Activated T-helper 1 cell treated with anti-CD3 and anti-CD28 coated beads, Interleukin-12 subunit alpha, Interleukin-12 subunit beta, Interleukin-2, Interleukin-4 antibody, amounts not matched to agents 30 ng/mL and 10 ng/mL and 1 ng/mL, durations not matched to agents 14 hours and 24 hours and 36 hours (primary cell): ENCODE measurements around the gene SARDH. TPM values are rescaled to one million over a fixed set of nuclear protein-coding genes. Genes with fewer than 3 reads are reported as not detected.

Experiments used
- DNase-seq: peaks from one replicate; pipeline ENCODE4 v3.0.0; 2021; ENCODE audit warnings: low spot score
- H3K27ac Mint-ChIP-seq: one replicate; pipeline ENCODE4 v1.8.0; 2021; ENCODE audit warnings: mild to moderate bottlenecking, mixed read lengths
- H3K27me3 Mint-ChIP-seq: one replicate; pipeline ENCODE4 v1.8.0; 2022; ENCODE audit warnings: mild to moderate bottlenecking, moderate library complexity, mixed read lengths; ENCODE audit not compliant: insufficient read depth
- H3K36me3 Mint-ChIP-seq: one replicate; pipeline ENCODE4 v1.8.0; 2021; ENCODE audit warnings: low read depth, mixed read lengths
- H3K4me1 Mint-ChIP-seq: one replicate; pipeline ENCODE4 v1.8.0; 2021; ENCODE audit warnings: low read depth, mixed read lengths
- H3K4me3 Mint-ChIP-seq: one replicate; pipeline ENCODE4 v1.8.0; 2021; ENCODE audit warnings: mild to moderate bottlenecking, moderate library complexity, mixed read lengths
- H3K9me3 Mint-ChIP-seq: one replicate; pipeline ENCODE4 v1.8.0; 2021; ENCODE audit warnings: mixed read lengths
- intact Hi-C: fragments of 100-400 bp; cut with micrococcal nuclease; formaldehyde crosslinking; loops from one replicate; pipeline ENCODE4 v1.15.1; 2024
- total RNA-seq: library from RNA; stranded (reverse); gene quantifications from 2 replicates; pipeline ENCODE4 v1.2.3, GENCODE V29; 2022

SARDH gene
- total RNA-seq, 1 donor from 2014 or later = 0.60 TPM

DNA sequence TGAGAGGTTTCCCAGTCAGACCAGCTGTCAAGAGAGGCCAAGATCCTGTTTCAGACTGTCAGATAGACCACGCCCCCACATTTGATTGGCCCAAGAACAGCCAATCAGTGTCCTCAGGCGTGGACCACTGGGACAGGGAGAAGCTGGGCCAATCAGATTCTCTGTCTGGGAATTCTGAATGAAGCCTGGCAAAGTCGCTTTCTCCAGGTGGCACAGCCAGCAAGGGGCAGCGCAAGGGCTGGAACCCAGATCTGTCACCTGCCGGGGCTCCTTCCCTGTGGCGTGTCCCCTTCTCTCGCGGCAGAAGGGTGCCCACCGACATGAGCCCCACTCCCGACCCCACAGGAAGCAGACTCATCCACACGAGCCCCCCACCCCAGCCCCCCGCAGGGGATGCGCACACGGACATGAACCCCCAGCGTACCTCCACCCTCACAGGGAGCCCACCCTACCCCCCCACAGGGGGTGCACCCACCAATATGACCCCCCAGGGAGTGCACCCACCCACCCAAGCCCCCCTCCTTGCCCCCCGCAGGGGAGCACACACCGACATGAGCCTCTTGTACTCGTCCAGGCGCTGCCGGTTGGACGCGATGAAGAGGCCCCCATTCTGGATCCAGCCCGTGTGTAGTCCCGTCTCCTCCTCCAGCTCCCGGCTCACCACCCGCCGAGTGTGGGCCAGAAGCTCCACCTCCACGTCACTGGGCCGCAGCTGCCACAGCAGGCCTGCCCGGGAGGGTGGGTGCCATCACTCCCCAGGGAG, 6.1 kb downstream of the SARDH start:
- Mint-ChIP-seq H3K4me1 (no peaks in the 10 kb centered on the region), H3K9me3 (no peaks in the 10 kb centered on the region), H3K27me3 (no peaks in the 10 kb centered on the region), H3K36me3 (no peaks in the 10 kb centered on the region), H3K27ac (no peak overlapping the region), H3K4me3 (no peak overlapping the region)
- intact Hi-C loops = no loop called here
- no peak for DNase-seq

DNA sequence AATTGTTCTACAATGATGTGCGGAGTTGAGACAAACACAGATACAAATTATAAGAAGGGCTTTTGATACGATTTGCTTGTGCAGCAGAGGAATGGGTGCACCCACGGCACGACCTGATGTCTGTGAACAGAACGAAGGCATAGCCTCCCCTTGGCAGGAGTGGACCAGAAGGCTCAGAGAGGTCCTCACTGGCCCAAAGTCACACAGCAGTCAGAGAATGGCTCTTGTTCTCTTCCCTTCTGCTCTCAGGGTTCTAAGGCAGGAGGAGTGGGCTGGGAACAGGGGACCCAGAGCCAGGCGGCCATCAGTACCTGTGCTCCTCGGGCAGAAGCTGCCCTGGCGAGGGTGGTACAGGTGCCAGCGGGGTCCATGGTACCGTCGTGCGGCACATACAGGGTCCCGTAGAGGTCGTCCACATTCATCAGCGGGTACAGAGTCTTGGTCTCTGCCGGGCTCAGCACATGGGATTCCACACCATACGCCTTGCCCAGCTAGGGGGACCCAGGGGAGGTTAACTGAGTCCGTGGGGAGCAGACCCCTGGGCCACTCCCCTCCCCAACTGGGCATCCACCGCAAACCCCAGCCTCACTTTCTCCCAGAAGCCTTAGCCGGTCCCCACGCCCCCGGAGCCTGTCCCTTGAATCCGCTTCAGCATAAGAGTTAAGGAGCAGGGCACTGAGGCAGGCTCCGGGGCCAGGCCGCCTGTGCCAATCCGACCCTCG, 7.0 kb downstream of the SARDH start:
- intact Hi-C loops = no loop called here
- no peaks in the 10 kb centered on the region for H3K4me1 Mint-ChIP-seq
- DNase-seq = no peak
- H3K27ac Mint-ChIP-seq = no peak overlapping the region
- no peaks in the 10 kb centered on the region for H3K36me3 Mint-ChIP-seq
- H3K9me3 Mint-ChIP-seq = no peaks in the 10 kb centered on the region
- H3K27me3 Mint-ChIP-seq = no peaks in the 10 kb centered on the region
- H3K4me3 Mint-ChIP-seq = no peak overlapping the region

DNA sequence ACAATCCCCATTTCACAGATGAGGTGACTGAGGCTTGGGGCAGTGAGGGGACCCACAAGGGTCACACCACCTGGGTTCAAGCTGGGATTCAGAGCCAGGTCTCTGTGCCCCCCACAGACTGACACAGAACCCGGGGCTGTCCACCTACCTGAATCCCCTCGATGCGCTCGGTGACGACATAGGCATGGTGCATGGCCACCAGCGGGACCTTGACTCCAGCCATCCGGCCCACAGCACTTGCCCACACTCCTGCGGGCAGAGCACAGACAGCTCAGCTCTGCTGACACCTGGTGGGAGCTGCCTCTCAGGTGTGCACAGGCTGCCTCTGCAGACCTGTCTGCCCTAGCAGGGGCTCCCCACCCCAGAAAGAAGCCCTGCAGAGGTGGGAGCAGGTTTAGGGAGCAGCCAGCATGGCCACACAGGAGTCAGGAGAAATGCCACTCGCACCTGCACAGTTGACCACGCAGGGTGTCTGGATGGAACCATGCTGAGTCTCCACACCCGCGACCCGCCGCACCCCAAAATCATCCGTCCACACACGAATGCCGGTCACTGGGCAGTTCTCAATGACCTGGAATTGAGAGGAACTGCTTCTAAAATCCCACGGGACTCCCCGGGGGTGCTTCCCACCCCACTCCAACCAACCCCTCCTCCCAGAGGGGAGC, 8.4 kb downstream of the SARDH start:
- Mint-ChIP-seq H3K27me3 (peaks cover 2% of the 10 kb centered on the region), H3K36me3 (no peaks in the 10 kb centered on the region), H3K4me3 (no peak overlapping the region), H3K4me1 (no peaks in the 10 kb centered on the region), H3K9me3 (no peaks in the 10 kb centered on the region), H3K27ac (no peak overlapping the region)
- intact Hi-C loops = loop anchor here (5.0 kb wide), 1 partner anchor 322 kb away; no protein-coding TSS in a partner anchor
- no peak for DNase-seq

DNA sequence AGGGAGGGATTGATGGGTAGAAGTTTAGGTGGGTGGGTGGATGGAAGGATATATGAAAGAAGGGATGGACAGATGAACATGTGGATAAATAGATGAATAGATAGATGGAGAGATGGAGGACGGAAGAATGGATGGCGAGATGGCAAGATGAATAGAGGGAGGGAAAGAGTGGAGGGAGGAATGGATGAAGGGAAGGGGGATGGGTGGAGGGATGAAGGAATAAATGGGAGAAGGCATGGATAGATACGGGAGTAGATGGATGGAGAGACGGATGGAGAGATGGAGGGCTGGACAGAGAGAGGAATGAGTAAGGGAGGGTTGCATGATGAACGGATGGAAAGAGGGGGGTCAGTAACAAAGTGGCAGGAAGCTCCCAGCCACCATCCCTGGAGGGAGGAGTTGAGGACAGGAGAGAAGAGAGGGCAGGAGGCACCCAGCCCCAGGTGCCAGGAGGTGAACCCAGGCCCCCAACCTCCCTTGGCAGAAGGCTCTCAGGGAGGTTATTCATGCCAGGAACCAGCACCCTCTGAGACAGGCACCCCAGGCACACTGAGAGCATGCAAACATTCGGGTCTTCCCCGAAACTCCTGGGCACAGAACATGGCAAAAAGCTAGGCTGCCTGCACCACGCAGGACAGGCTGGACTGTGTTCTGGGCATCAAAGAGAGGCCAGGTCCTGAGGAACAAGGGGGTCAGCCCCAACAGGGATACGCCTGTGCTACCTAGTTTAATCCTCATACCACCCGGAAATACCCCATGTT, 9.1 kb downstream of the SARDH start:
- no peak for DNase-seq
- intact Hi-C loops = loop anchor here (5.0 kb wide), 1 partner anchor 322 kb away; no protein-coding TSS in a partner anchor
- Mint-ChIP-seq H3K4me3 (no peak overlapping the region), H3K27ac (no peak overlapping the region), H3K9me3 (no peaks in the 10 kb centered on the region), H3K4me1 (no peaks in the 10 kb centered on the region), H3K36me3 (no peaks in the 10 kb centered on the region), H3K27me3 (peaks cover 4% of the 10 kb centered on the region)

DNA sequence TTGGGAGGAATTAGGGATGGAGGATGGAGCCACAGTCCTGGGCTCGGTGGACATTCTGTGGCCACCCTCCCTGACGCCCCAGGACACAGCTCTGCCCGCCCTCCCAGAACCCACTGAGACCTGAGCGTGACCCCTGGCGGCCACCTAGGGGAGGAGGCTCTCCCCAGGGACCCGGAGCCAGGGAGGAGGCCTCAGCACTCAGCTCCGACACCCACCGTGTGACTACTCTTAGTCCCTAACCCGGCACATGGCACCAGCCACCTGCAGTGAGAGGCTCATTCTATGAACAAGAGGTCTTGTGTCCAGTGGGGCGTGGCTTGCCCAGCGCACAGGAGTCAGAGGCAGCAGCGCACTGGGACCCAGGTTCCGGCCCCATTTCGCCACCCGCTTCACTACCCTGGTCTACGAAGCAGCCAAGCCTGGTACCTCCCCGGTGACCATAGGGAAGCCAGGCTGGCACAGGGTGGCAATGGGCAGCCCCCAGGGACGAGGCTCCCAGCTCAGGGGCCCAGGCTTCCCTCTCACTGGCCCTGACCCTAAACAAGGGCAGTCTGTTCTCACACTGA, 10.2 kb downstream of the SARDH start:
- Mint-ChIP-seq H3K27me3 (peaks cover 8% of the 10 kb centered on the region), H3K27ac (no peak overlapping the region), H3K9me3 (no peaks in the 10 kb centered on the region), H3K36me3 (no peaks in the 10 kb centered on the region), H3K4me3 (no peak overlapping the region), H3K4me1 (no peaks in the 10 kb centered on the region)
- DNase-seq = no peak
- intact Hi-C loops = loop anchor here (5.0 kb wide), 1 partner anchor 321 kb away; no protein-coding TSS in a partner anchor

DNA sequence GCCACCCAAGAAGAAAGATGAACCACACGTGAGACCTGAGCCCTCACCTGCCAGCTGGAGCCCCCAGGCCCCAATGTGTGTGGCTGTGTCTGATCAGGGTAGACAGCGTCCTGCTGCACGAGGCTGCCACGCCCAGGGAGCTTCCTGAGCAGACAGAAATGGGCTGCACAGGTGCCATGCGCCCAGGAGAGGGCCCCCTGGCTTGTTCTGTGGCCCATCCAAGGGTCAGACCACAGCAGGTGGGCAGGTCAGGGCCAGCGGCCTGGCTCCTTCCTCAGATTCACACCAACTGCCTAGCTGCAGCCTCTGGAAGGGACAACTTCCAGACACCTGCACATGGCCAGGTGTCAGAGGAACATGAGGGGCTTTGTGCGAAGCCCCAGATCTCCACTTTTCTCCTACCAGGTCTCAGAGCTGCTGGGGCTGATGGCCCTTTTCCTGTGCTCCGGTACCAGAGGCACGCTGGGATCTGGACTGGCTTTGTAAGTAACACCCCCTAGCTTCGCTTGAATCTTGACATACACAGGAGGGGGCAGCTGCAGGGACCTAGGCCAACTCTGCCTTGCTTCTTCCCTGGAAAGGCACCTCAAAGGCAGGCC, 10.8 kb downstream of the SARDH start:
- H3K9me3 Mint-ChIP-seq = no peaks in the 10 kb centered on the region
- H3K36me3 Mint-ChIP-seq = no peaks in the 10 kb centered on the region
- intact Hi-C loops = loop anchor here (5.0 kb wide), 1 partner anchor 320 kb away; no protein-coding TSS in a partner anchor
- DNase-seq = no peak
- H3K27me3 Mint-ChIP-seq = peaks cover 11% of the 10 kb centered on the region
- H3K27ac Mint-ChIP-seq = no peak overlapping the region
- no peaks in the 10 kb centered on the region for H3K4me1 Mint-ChIP-seq
- H3K4me3 Mint-ChIP-seq = no peak overlapping the region

DNA sequence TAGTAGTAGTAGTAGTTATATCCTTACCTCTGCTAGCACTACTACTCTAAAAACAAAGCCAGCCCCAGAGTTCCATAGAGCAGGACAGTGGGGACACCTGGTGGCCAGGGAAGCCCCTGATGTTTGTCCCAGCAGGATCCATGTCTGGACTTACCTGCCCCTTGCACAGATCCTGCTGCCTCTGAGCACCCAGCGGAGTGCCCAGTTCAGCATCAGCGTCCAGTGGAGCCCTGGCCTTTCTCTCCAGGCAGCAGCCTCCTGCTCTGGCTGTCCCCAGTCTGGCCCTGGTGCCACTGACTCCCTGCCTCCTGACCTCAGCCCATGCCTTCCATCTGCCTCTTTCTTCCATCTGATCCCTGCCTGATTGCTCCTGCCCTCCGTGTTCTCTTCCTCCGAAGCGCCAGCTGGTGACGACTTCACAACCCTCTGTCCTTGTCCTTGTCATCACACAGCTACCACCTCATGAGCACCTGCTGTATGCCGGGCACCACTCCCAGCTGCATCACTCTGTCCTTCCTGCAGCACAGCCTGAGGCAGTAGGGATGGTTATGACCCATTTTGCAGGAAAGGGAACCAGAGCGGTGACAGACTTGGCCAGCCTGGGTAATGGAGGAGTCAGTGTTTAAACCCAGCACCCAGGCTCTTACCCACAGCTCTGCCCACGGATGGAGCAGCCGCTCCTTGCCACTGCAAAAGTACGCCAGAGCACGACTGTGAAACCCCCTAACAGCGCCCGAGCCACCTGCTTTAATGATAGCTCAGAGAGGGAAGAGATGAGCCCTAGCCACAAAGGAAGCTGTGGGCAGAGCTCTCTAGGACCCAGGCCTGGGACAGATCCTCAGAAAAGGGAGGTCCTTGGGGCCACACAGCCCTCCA, 11.5 kb downstream of the SARDH start:
- no peak overlapping the region for H3K27ac Mint-ChIP-seq
- H3K9me3 Mint-ChIP-seq = no peaks in the 10 kb centered on the region
- intact Hi-C loops = loop anchor here (1.0 to 5.0 kb wide), 3 partner anchors 133 to 319 kb away; no protein-coding TSS in a partner anchor
- H3K4me1 Mint-ChIP-seq = no peaks in the 10 kb centered on the region
- DNase-seq = no peak
- H3K4me3 Mint-ChIP-seq = no peak overlapping the region
- H3K27me3 Mint-ChIP-seq = peaks cover 11% of the 10 kb centered on the region
- no peaks in the 10 kb centered on the region for H3K36me3 Mint-ChIP-seq

DNA sequence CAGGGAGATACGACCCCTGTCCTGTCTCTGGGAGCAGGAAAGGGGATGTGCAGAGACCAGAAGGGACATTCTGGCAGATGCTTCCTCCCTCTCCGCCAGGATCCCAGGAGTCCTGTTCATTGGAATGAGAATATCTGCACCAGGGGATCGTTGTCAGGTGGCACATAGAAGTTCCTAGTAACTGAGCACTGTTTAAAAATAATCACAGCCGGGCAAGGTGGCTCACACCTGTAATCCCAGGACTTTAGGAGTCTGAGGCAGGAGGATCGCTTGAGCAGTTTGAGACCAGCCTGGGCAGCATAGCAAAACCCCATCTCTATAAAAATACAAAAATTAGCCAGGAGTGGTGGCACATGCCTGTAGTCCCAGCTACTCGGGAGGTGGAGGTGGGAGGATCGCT, 12.3 kb downstream of the SARDH start:
- H3K4me1 Mint-ChIP-seq = no peaks in the 10 kb centered on the region
- DNase-seq = no peak
- H3K36me3 Mint-ChIP-seq = no peaks in the 10 kb centered on the region
- peaks cover 11% of the 10 kb centered on the region for H3K27me3 Mint-ChIP-seq
- intact Hi-C loops = loop anchor here (1.0 to 5.0 kb wide), 3 partner anchors 133 to 319 kb away; no protein-coding TSS in a partner anchor
- H3K9me3 Mint-ChIP-seq = no peaks in the 10 kb centered on the region
- H3K4me3 Mint-ChIP-seq = no peak overlapping the region
- H3K27ac Mint-ChIP-seq = no peak overlapping the region

DNA sequence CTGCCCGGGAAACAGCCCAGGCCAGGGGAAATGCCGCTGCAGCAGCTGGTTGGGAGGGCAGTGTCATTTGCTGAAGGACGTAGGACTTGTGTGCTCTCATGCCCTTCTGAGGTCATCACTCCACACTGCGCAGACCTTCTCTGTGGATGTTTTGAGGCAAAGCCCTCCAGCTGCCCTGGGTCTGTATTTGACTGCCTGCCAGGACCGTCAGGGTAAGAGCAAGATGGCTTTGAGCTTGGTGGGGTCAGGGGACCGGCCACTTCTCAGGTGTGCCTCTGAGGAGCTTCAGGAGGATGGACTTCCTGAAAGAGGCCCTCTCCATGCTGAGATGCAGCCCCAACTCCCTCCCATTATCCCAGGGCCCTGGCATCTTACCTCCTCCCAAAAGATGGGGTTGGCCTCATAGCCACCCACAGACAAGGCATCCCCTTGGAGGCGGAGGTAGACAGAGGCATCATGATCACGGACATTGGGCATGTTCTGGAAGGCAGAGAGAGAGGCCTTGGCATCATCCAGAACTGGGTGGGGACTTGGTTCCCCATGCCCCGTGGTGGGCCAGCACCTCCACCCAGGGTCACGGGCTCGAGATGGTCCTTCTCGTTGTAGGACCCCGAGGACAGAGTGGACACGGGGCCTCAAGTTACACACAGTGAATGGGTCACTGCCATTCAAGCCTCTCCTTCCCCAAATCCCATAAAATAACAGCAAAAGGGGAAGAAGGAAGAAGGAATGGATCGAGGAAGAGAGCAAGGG, 19.4 kb downstream of the SARDH start:
- Mint-ChIP-seq H3K4me1 (no peaks in the 10 kb centered on the region), H3K4me3 (no peak overlapping the region), H3K36me3 (no peaks in the 10 kb centered on the region), H3K27ac (no peak overlapping the region), H3K9me3 (no peaks in the 10 kb centered on the region), H3K27me3 (peaks cover 6% of the 10 kb centered on the region)
- intact Hi-C loops = no loop called here
- no peak for DNase-seq

DNA sequence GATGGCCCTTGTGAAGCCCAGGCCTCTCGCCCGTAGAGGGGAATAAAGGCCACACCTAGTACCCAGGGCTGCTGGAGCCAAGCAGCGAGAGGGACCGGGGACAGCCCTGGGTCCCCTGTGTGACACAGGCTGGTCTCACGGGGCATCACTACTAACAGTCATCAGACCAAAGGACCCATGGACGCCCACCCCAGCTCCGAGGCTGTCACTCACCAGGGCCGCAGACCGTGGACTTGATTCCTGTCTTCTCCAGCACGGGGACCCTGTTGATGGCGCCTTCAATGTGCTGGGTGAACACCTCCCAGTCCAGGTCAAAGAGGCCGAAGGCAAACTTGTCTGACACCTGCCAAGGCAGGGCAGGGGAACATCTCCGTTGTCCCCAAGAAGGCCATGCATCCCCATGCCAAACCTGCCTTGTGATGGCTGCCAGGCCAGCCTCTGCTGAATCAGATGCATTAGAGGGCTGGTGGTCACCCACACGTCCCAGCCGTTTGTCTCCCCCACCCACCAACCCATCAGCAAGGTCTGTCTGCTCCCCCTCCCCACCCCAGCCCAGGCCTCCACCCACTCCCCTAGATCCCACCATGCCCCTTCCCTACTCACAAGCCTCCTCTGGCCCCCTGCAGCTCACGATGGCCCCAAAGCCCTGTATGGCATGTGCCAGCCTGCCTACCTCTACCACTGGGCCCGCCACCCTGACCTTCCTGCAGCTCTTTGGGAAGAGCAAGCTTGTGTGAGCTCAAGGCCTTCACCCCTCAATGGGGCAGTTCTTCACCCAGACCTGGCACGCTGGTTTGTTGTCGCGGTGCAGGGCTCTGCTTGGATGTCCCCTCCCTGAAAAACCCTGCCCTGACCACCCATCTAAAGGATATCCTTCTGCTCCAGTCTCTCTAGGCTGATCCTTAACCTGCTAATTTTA, 20.8 kb downstream of the SARDH start:
- Mint-ChIP-seq H3K36me3 (no peaks in the 10 kb centered on the region), H3K4me3 (no peak overlapping the region), H3K27ac (no peak overlapping the region), H3K9me3 (no peaks in the 10 kb centered on the region), H3K4me1 (no peaks in the 10 kb centered on the region), H3K27me3 (no peaks in the 10 kb centered on the region)
- no peak for DNase-seq
- intact Hi-C loops = no loop called here
